ENCODE measurements around the gene SLC16A5. TPM values are rescaled to one million over a fixed set of nuclear protein-coding genes. Genes with fewer than 3 reads are reported as not detected.

Gene SLC16A5
- polyA plus RNA-seq, 3 donors = 26.1 to 99.4 (median 27.0) TPM

DNA sequence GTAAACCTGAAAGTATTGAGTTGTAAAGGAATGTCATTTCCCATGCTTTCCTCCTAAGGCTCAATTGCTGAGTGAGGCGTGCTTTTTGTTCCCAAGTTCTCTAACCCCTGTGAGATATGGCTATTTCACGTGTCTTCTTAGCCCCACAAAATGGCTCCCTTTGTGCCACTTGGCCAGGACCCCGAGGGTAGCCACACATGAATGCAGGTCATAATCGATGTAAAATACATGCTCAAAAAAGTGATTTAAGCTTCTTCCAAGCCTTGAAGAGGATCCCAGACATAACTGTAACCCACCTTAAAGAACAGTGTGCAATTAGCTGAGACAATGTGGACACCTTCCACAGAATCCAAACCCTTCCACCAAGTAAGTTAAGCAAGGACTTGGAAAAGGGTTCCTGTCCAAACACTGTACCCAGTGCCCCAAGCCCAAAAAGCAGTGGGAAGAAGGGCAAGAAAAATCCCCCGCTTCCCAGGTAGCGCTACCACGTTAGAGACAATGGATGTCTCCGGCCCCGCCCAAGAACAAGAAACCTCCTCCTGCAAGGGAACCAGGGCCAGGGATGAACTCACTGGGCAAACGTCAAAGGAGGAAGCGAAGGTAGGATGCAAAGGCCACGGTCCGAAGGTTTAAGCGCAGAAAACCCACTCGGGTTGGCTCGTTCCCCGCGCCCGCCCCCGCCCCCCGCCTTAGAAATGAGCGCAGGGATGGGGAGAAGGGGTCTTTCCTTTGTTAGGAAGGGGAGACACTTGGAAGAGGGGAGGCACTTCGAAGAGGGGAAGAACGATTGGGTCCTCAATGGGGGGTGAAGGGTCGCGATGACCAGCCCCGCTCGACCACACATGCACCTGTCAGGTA, 65.4 kb downstream of the SLC16A5 start:
- H3K4me1 ChIP-seq (ENCODE audit: control insufficient read depth in 1 of 2, insufficient read depth in 2 of 2, low read length in 2 of 2) = peaks cover 23 to 33% of the 10 kb centered on the region in 2 donors
- H3K27ac ChIP-seq (ENCODE audit: low read depth in 1 of 2, low read length in 2 of 2) = peak overlapping the region in 1 of 2 donors; percentile 72
- peak overlapping the region; percentile 61 to 97 (median 69) for H3K4me3 ChIP-seq (replicated peaks in 1 of 3; ENCODE audit: low read depth in 2 of 3, low read length in 3 of 3)
- Mint-ChIP-seq H3K9me3 (peaks cover 0 to 2% (median 0%) of the 10 kb centered on the region in 7 donors), H3K27me3 (ENCODE audit: low read depth in 3 of 3) (peaks cover 0 to 2% (median 0%) of the 10 kb centered on the region in 3 donors), H3K4me3 (peak overlapping the region; percentile 94 to 95), H3K4me1 (peaks cover 32% of the 10 kb centered on the region), H3K36me3 (peaks cover 3 to 6% of the 10 kb centered on the region in 2 donors), H3K27ac (peak overlapping the region; percentile 60 to 90 (median 77))
- no peaks in the 10 kb centered on the region for H3K27me3 ChIP-seq (ENCODE audit: control insufficient read depth in 2 of 2, insufficient read depth in 2 of 2, low read length in 2 of 2)
- H4K20me1 ChIP-seq (ENCODE audit: insufficient read depth, low read length) = peaks cover 19% of the 10 kb centered on the region
- peak overlapping the region; percentile 83 for H2AFZ ChIP-seq (ENCODE audit: insufficient read depth, low read depth, low read length, poor library complexity, severe bottlenecking)
- peak overlapping the region; percentile 73 for H3K9ac ChIP-seq (ENCODE audit: insufficient read depth, low read length, poor library complexity, severe bottlenecking)
- intact Hi-C loops (cut with micrococcal nuclease) = loop anchor here in 1 of 2 donors (5.0 kb wide), 1 partner anchor 41 kb away; no protein-coding TSS in a partner anchor
- no peaks in the 10 kb centered on the region for H3K9me3 ChIP-seq (replicated peaks in 1 of 2; ENCODE audit: control insufficient read depth in 1 of 2, insufficient read depth in 1 of 2, low read length in 2 of 2)
- H3K36me3 ChIP-seq (replicated peaks in 1 of 2; ENCODE audit: control insufficient read depth in 1 of 2, insufficient read depth in 2 of 2, low read length in 2 of 2) = no peaks in the 10 kb centered on the region
- TF ChIP-seq, protein P1, sequence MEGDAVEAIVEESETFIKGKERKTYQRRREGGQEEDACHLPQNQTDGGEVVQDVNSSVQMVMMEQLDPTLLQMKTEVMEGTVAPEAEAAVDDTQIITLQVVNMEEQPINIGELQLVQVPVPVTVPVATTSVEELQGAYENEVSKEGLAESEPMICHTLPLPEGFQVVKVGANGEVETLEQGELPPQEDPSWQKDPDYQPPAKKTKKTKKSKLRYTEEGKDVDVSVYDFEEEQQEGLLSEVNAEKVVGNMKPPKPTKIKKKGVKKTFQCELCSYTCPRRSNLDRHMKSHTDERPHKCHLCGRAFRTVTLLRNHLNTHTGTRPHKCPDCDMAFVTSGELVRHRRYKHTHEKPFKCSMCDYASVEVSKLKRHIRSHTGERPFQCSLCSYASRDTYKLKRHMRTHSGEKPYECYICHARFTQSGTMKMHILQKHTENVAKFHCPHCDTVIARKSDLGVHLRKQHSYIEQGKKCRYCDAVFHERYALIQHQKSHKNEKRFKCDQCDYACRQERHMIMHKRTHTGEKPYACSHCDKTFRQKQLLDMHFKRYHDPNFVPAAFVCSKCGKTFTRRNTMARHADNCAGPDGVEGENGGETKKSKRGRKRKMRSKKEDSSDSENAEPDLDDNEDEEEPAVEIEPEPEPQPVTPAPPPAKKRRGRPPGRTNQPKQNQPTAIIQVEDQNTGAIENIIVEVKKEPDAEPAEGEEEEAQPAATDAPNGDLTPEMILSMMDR (IDR thresholded peaks at IDR 0.05) = no peak
- peaks cover 63% of the 10 kb centered on the region for H3K79me2 ChIP-seq (ENCODE audit: insufficient read depth, low read length)
- peak overlapping the region; percentile 100 for H3K4me2 ChIP-seq (replicated peaks; ENCODE audit: extremely low read depth, low read length, poor library complexity, severe bottlenecking)
- 7% methylated on average over 20 of the region's 28 CpGs for WGBS (ENCODE audit: insufficient coverage)
- DNase-seq = peak; percentile 27 to 50 (median 42)

DNA sequence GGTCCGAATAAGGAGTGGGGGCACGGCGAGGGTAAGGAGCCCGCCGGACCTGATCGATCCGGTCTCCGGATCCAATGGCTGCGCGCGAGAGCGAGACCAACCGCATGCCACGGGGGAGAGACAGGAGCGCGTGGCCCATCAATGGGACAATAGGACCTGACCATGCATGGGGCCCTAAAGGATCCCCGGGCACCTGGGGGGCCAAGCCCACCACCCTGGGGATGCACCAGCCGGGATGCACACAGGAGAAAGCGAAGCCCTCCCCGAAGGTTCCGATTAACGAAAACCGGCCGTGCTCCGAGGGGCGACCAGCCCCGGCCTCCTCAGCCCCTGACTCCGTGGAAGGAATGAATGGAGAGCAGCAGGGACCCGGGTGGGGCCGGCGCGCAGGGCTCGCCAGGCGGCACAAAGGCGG, 66.0 kb downstream of the SLC16A5 start:
- Histone ChIP-seq H3K4me1 (ENCODE audit: control insufficient read depth in 1 of 2, insufficient read depth in 2 of 2, low read length in 2 of 2) (peaks cover 17 to 27% of the 10 kb centered on the region in 2 donors), H3K9ac (ENCODE audit: insufficient read depth, low read length, poor library complexity, severe bottlenecking) (peak overlapping the region; percentile 73), H3K36me3 (replicated peaks in 1 of 2; ENCODE audit: control insufficient read depth in 1 of 2, insufficient read depth in 2 of 2, low read length in 2 of 2) (no peaks in the 10 kb centered on the region), H3K27ac (ENCODE audit: low read depth in 1 of 2, low read length in 2 of 2) (peak overlapping the region in 1 of 2 donors; percentile 72), H4K20me1 (ENCODE audit: insufficient read depth, low read length) (peaks cover 19% of the 10 kb centered on the region), H3K27me3 (ENCODE audit: control insufficient read depth in 2 of 2, insufficient read depth in 2 of 2, low read length in 2 of 2) (no peaks in the 10 kb centered on the region), H2AFZ (ENCODE audit: insufficient read depth, low read depth, low read length, poor library complexity, severe bottlenecking) (peak overlapping the region; percentile 83), H3K79me2 (ENCODE audit: insufficient read depth, low read length) (peaks cover 56% of the 10 kb centered on the region), H3K4me2 (replicated peaks; ENCODE audit: extremely low read depth, low read length, poor library complexity, severe bottlenecking) (peak overlapping the region; percentile 100), H3K9me3 (replicated peaks in 1 of 2; ENCODE audit: control insufficient read depth in 1 of 2, insufficient read depth in 1 of 2, low read length in 2 of 2) (no peaks in the 10 kb centered on the region), H3K4me3 (replicated peaks in 1 of 3; ENCODE audit: low read depth in 2 of 3, low read length in 3 of 3) (peak overlapping the region; percentile 61 to 97 (median 69))
- Mint-ChIP-seq H3K9me3 (peaks cover 0 to 2% (median 0%) of the 10 kb centered on the region in 7 donors), H3K27ac (peak overlapping the region; percentile 60 to 90 (median 77)), H3K27me3 (ENCODE audit: low read depth in 3 of 3) (peaks cover 0 to 2% (median 0%) of the 10 kb centered on the region in 3 donors), H3K4me3 (peak overlapping the region; percentile 94 to 95), H3K4me1 (peaks cover 25% of the 10 kb centered on the region), H3K36me3 (peaks cover 0 to 5% of the 10 kb centered on the region in 2 donors)
- TF ChIP-seq, protein P1 (IDR thresholded peaks at IDR 0.05) = no peak
- WGBS (ENCODE audit: insufficient coverage) = 0% methylated on average over 35 of the region's 35 CpGs
- DNase-seq = peak in 1 of 3 donors; percentile 8
- intact Hi-C loops (cut with micrococcal nuclease) = loop anchor here (2.0 to 5.0 kb wide), 2 partner anchors 29 to 41 kb away; partner anchors contain the start of gene SUMO2 (in 1 of the 2)

Data from CD14-positive monocyte (primary cell).